DOHH2 (cell line): ENCODE measurements around the gene MTSS2.

ENCODE experiments used
- CTCF ChIP-seq: fragments of 200-600 bp; sonication (generic); IDR thresholded peaks from one replicate; pipeline ENCODE4 v1.5.1; 2014; ENCODE audit warnings: antibody characterized with exemption, mild to moderate bottlenecking, low read depth, low read length; ENCODE audit not compliant: poor library complexity, severe bottlenecking
- EZH2phosphoT487 ChIP-seq: fragments of 200-600 bp; sonication (generic); IDR thresholded peaks from 2 replicates; pipeline ENCODE4 v1.6.1; 2017; ENCODE audit warnings: borderline replicate concordance, mild to moderate bottlenecking, antibody characterized with exemption, low read length, moderate library complexity, mixed read lengths

- TF ChIP-seq CTCF (no peak), EZH2phosphoT487 (no peak)
Measured at GRCh38 chr16:70663524-70664324, 22.1 kb downstream of the MTSS2 start.
